ENCODE data around the gene PIEZO1. TPM values are rescaled to one million over a fixed set of nuclear protein-coding genes. Genes with fewer than 3 reads are reported as not detected.
A peak's percentile ranks its signal among the peaks of the same experiment; 100 is the strongest.

The PIEZO1 gene
- total RNA-seq, 1 experiment from 2014 or later, result 391 TPM

GRCh38 chr16:88771294-88771772 is 13.7 kb downstream of the PIEZO1 start:
- intact Hi-C loops (cut with micrococcal nuclease; ENCODE audit: unreplicated experiment), result loop anchor here (1.0 kb wide), 1 partner anchor 10 kb away; no protein-coding TSS in a partner anchor
- POLR2A ChIA-PET (ENCODE audit: unreplicated experiment), result interaction anchor here (0.7 to 1.5 kb wide), 5 partner anchors 9 to 13 kb away, joined by 4 to 11 read pairs (median 4); no protein-coding TSS in a partner anchor
- peaks cover 54% of the 10 kb centered on the region for H3F3A ChIP-seq (ENCODE audit: insufficient read depth, low read depth)

GRCh38 chr16:88770461-88771293 is 14.3 kb downstream of the PIEZO1 start:
- Histone ChIP-seq H3F3A (ENCODE audit: insufficient read depth, low read depth) (peaks cover 61% of the 10 kb centered on the region), H3K4me3 (peak overlapping the region; percentile 48; the same call in 1 of the 2 replicates), H3K79me2 (ENCODE audit: low read depth) (peaks cover 87% of the 10 kb centered on the region), H3K27me3 (ENCODE audit: insufficient read depth, low read depth) (no peaks in the 10 kb centered on the region), H4K20me1 (ENCODE audit: insufficient read depth) (peaks cover 77% of the 10 kb centered on the region), H3K4me1 (replicated peaks; ENCODE audit: insufficient read depth) (peaks cover 90% of the 10 kb centered on the region), H3K36me3 (ENCODE audit: low read depth) (no peaks in the 10 kb centered on the region), H3K4me2 (peak overlapping the region; percentile 79), H3K9me2 (ENCODE audit: insufficient read depth) (no peaks in the 10 kb centered on the region), H2AFZ (no peak overlapping the region), H3K27ac (peak overlapping the region; percentile 71), H3K9me3 (ENCODE audit: insufficient read depth, low read depth) (no peaks in the 10 kb centered on the region)
- TF ChIP-seq EZH2 (IDR thresholded peaks at IDR 0.05; ENCODE audit: low read depth), result no peak
- intact Hi-C loops (cut with micrococcal nuclease; ENCODE audit: unreplicated experiment), result loop anchor here (1.0 kb wide), 2 partner anchors 9 to 15 kb away; no protein-coding TSS in a partner anchor
- peak; percentile 92 to 96 for DNase-seq
- CTCF ChIA-PET, result interaction anchor here (0.7 to 1.6 kb wide), 5 partner anchors 8 to 33 kb away, joined by 3 to 6 read pairs (median 5); no protein-coding TSS in a partner anchor
- TSS peak; percentile 25 for BruUV-seq (replicated peaks)
- POLR2A ChIA-PET (ENCODE audit: unreplicated experiment), result interaction anchor here (0.6 to 1.5 kb wide), 6 partner anchors 8 to 32 kb away, joined by 4 to 20 read pairs (median 4); no protein-coding TSS in a partner anchor

More at GRCh38 chr16:88771294-88771772, 13.7 kb downstream of the PIEZO1 start:
- Histone ChIP-seq H3K9me3 (ENCODE audit: insufficient read depth, low read depth) (no peaks in the 10 kb centered on the region), H3K27me3 (ENCODE audit: insufficient read depth, low read depth) (no peaks in the 10 kb centered on the region), H3K79me2 (ENCODE audit: low read depth) (peaks cover 87% of the 10 kb centered on the region), H3K4me1 (replicated peaks; ENCODE audit: insufficient read depth) (peaks cover 84% of the 10 kb centered on the region), H4K20me1 (ENCODE audit: insufficient read depth) (peaks cover 80% of the 10 kb centered on the region), H2AFZ (no peak overlapping the region), H3K27ac (peak overlapping the region; percentile 71), H3K9me2 (ENCODE audit: insufficient read depth) (no peaks in the 10 kb centered on the region), H3K4me2 (peak overlapping the region; percentile 79), H3K4me3 (peak overlapping the region; percentile 48; the same call in 1 of the 2 replicates), H3K36me3 (ENCODE audit: low read depth) (no peaks in the 10 kb centered on the region)
- BruUV-seq (replicated peaks), result TSS peak; percentile 50
- no peak for TF ChIP-seq CTCF (conservative IDR thresholded peaks at IDR 0.05)
- no peak for TF ChIP-seq EZH2 (IDR thresholded peaks at IDR 0.05; ENCODE audit: low read depth)
- DNase-seq, result no peak
- CTCF ChIA-PET, result interaction anchor here (0.7 to 1.1 kb wide), 3 partner anchors 9 to 16 kb away, joined by 4 to 5 read pairs (median 5); no protein-coding TSS in a partner anchor

- Histone ChIP-seq H3K9me3 (ENCODE audit: insufficient read depth, low read depth) (no peaks in the 10 kb centered on the region), H3K4me2 (peak overlapping the region; percentile 79), H4K20me1 (ENCODE audit: insufficient read depth) (peaks cover 70% of the 10 kb centered on the region), H3K4me3 (peak overlapping the region; percentile 48; the same call in 1 of the 2 replicates), H3K36me3 (ENCODE audit: low read depth) (no peaks in the 10 kb centered on the region), H3K79me2 (ENCODE audit: low read depth) (peaks cover 82% of the 10 kb centered on the region), H3K27me3 (ENCODE audit: insufficient read depth, low read depth) (no peaks in the 10 kb centered on the region), H3F3A (ENCODE audit: insufficient read depth, low read depth) (peaks cover 67% of the 10 kb centered on the region), H3K4me1 (replicated peaks; ENCODE audit: insufficient read depth) (peaks cover 94% of the 10 kb centered on the region), H3K9me2 (ENCODE audit: insufficient read depth) (no peaks in the 10 kb centered on the region), H3K27ac (peak overlapping the region; percentile 71), H2AFZ (no peak overlapping the region)
- intact Hi-C loops (cut with micrococcal nuclease; ENCODE audit: unreplicated experiment), result loop anchor here (1.0 kb wide), 1 partner anchor 15 kb away; no protein-coding TSS in a partner anchor
- ChIA-PET POLR2A (ENCODE audit: unreplicated experiment) (interaction anchor here (0.6 to 1.5 kb wide), 7 partner anchors 7 to 901 kb away, joined by 4 to 20 read pairs (median 5); partner anchors contain the start of gene PIEZO1), CTCF (interaction anchor here (0.8 to 1.6 kb wide), 3 partner anchors 12 to 32 kb away, joined by 3 to 6 read pairs (median 4); no protein-coding TSS in a partner anchor)
- no TSS peak for BruUV-seq (replicated peaks)
- TF ChIP-seq CTCF (conservative IDR thresholded peaks at IDR 0.05), result no peak
- TF ChIP-seq EZH2 (IDR thresholded peaks at IDR 0.05; ENCODE audit: low read depth), result no peak
- DNase-seq, result peak; percentile 74 to 80
Measured at GRCh38 chr16:88769617-88770460, 15.2 kb downstream of the PIEZO1 start.

Data from PC-9 (cell line).